ENCODE results near the gene MTR.

Gene MTR

GRCh38 chr1:236864211-236864610 is 69.1 kb downstream of the MTR start:
- DNase-seq (ENCODE audit: low read depth), result no peak

GRCh38 chr1:236864996-236865817 is 70.1 kb downstream of the MTR start:
- no peak for DNase-seq (ENCODE audit: low read depth)

GRCh38 chr1:236865818-236866155 is 70.7 kb downstream of the MTR start:
- DNase-seq (ENCODE audit: low read depth), result no peak

DNA sequence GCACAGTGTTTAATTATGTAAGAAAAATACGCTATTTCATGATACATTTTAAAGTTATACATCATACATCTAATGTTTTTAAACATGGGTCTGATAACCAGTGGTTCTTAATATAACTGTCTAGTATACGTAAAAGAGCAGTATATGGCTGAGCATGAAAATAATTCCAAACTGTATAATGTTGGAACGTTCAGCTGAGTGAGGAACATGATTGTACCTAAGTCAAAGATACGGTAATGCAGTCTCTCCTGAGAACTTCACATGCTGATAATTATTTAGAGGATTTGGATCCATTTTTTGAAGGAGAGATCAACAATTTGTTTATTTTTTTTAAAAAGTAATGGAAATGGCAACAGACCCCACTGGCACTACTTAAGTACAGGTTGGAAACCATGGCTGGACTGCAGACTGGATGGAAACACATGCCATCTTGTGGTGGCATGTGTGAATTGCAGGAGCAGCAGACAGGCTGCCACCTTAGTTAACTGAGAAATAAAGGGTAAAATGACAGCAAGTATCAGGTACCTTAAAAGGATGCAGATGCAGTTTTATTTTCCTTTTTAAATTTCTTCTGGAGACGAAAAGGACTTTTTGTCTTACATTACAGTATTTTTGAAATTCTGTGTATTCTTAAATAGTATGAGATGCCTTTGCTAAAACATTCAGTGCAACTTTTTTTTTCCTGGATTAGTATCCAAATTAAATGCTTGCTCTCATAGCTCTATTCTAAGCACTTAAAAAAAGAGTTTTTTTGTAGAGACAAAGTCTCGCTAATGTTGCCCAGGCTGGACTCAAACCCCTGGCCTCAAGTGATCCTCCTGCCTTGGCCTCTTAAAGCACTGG is 73.8 kb downstream of the MTR start:
- peak; percentile 35 for DNase-seq (ENCODE audit: low read depth)

DNA sequence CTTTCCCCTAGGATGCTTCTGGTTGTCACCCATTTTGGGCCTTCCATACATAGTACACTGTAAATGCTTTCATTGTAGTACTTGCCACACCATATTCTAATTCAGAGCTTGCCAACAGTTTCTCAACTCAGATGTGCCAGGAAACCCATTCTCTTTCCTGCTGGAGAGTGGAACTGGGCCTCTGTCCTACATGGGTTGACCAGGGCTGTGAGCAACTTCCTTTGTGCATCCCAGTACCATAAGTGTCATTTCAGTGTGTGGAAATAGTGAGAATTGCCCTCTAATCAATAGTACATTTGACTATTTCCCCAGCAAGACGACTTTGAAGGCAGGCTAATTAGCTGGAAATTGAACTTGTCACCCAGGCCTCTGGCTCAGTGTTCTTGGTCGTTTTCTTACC is 74.8 kb downstream of the MTR start:
- DNase-seq (ENCODE audit: low read depth), result no peak

GRCh38 chr1:236870721-236871120 is 75.6 kb downstream of the MTR start:
- no peak for DNase-seq (ENCODE audit: low read depth)

- DNase-seq (ENCODE audit: low read depth), result no peak
Measured at GRCh38 chr1:236872075-236872666, 77.1 kb downstream of the MTR start.

GRCh38 chr1:236875975-236876374 is 80.9 kb downstream of the MTR start:
- DNase-seq (ENCODE audit: low read depth), result no peak

GRCh38 chr1:236877661-236878060 is 82.6 kb downstream of the MTR start:
- no peak for DNase-seq (ENCODE audit: low read depth)

DNA sequence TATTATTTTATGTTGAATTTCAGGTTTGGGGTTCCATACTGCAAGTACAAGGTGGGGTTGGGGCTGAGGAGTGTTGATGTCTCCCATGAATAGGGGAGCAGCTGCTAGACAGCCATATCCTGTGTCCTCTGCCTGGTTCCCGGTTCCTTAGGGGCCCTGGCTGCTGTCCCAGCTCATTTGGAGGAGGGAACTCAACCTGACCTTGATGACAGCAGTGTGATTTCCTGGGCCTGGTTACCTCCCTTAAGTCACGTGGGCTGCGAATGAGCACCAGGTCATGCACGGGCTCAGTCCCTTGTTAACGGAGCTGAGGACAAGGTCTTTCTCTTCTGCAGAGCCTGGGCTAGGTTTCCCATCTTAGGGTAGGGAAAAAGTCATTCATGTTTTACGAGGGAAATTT is 85.1 kb downstream of the MTR start:
- DNase-seq (ENCODE audit: low read depth), result no peak

- no peak for DNase-seq (ENCODE audit: low read depth)
Measured at GRCh38 chr1:236882678-236883077, 87.6 kb downstream of the MTR start.

GRCh38 chr1:236886199-236886598 is 91.1 kb downstream of the MTR start:
- DNase-seq (ENCODE audit: low read depth), result no peak

- DNase-seq (ENCODE audit: low read depth), result no peak
Measured at GRCh38 chr1:236887081-236887480, 92.0 kb downstream of the MTR start.

DNA sequence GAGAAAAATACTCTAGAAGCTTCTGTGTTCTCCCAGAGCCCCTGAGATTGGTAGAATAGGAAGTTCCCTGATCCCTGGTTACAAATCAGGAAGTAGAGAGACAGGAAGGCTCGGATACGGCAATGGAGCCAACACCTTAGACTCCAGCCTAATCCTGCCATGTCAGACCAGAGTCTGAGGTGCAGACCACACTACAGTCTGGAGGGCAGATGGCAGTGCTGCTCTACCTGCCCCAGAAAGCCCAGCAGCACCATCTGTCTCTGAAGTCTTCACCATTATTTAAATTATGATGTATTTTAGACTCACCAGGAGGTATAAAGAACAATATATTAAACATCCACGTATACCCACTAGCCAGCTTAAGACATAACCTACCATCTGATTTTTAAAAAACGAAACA is 93.0 kb downstream of the MTR start:
- no peak for DNase-seq (ENCODE audit: low read depth)

GRCh38 chr1:236888903-236889302 is 93.8 kb downstream of the MTR start:
- no peak for DNase-seq (ENCODE audit: low read depth)

GRCh38 chr1:236890152-236891056 is 95.3 kb downstream of the MTR start:
- no peak for DNase-seq (ENCODE audit: low read depth)

GRCh38 chr1:236893626-236894545 is 98.8 kb downstream of the MTR start:
- peak; percentile 59 for DNase-seq (ENCODE audit: low read depth)

GRCh38 chr1:236895665-236896387 is 100.7 kb downstream of the MTR start:
- no peak for DNase-seq (ENCODE audit: low read depth)

DNA sequence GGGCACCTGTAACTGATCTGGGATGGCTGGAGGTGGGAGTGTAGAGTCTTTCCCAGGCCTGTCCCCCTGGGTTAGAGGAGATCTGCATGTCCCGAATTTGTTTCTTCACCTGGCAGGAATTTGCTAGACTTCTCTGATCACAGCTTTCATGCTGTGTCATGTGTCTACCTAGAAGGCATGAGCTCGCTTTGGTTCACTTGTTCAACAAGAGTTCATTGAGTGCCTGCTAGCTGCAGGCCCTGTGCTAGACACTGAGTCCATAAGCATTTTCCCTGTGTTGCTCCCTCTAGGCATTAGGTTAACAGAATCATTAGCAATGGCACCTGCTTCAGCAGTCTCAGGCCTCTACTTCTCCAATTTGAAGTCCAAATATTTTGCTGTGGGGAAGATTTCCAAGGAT is 101.6 kb downstream of the MTR start:
- DNase-seq (ENCODE audit: low read depth), result no peak
